Gastrocnemius medialis (tissue), 4 donors: ENCODE measurements around the gene SFXN4.
"Not testable (repeated sequence)": the region's sequence is repeated elsewhere in the genome, so short reads cannot be mapped to it uniquely, and the experiment has no call there.

Source experiments
- POLR2A ChIP-seq, 2 donors: fragments of 450-650 bp; IDR thresholded peaks; one replicate each; pipeline ENCODE4 v1.6.1; 2017; ENCODE audit warnings: antibody characterized with exemption in 2 of 2, mild to moderate bottlenecking in 2 of 2, moderate library complexity in 2 of 2
- TF ChIP-seq, protein P1 (sequence below), 5 experiments: fragments of 450-650 bp in 3 of 5; fragments of 200-600 bp in 2 of 5; sonication (generic) in 2 of 5; IDR thresholded peaks in 4 of 5; conservative IDR thresholded peaks in 1 of 5; 1 replicate in 4 of 5; 2 replicates in 1 of 5; pipeline ENCODE4 v1.5.1; 2016 to 2019; ENCODE audit warnings: antibody characterized with exemption in 5 of 5, mild to moderate bottlenecking in 3 of 5, moderate library complexity in 3 of 5

DNA sequence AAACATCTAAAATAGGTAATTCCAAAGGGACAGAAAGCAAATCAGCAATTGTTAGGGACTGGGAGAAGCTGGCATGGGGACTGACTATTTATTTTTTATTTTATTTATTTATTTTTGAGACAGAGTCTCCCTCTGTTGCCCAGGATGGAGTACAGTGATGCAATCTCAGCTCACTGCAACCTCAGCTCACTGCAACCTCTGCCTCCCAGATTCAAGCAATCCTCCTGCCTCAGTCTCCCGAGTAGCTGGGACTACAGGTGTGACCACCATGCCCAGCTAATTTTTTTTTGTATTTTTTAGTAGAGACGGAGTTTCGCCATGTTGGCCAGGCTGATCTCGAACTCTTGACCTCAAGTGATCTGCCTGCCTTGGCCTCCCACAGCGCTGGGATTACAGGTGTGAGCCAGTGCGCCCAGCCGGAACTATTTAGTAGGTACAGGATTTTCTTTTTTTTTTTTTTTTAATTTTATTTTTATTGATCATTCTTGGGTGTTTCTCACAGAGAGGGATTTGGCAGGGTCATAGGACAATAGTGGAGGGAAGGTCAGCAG, 15.4 kb upstream of the SFXN4 start:
- TF ChIP-seq, protein P1, sequence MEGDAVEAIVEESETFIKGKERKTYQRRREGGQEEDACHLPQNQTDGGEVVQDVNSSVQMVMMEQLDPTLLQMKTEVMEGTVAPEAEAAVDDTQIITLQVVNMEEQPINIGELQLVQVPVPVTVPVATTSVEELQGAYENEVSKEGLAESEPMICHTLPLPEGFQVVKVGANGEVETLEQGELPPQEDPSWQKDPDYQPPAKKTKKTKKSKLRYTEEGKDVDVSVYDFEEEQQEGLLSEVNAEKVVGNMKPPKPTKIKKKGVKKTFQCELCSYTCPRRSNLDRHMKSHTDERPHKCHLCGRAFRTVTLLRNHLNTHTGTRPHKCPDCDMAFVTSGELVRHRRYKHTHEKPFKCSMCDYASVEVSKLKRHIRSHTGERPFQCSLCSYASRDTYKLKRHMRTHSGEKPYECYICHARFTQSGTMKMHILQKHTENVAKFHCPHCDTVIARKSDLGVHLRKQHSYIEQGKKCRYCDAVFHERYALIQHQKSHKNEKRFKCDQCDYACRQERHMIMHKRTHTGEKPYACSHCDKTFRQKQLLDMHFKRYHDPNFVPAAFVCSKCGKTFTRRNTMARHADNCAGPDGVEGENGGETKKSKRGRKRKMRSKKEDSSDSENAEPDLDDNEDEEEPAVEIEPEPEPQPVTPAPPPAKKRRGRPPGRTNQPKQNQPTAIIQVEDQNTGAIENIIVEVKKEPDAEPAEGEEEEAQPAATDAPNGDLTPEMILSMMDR (IDR thresholded peaks at IDR 0.05 in 4 of 5, conservative IDR thresholded peaks at IDR 0.05 in 1 of 5), result not testable (repeated sequence)
- TF ChIP-seq POLR2A (IDR thresholded peaks at IDR 0.05), result not testable (repeated sequence)
